Aorta (tissue), 5 donors: ENCODE measurements around the gene KIF26A. TPM values are rescaled to one million over a fixed set of nuclear protein-coding genes. Genes with fewer than 3 reads are reported as not detected.

ENCODE experiments used
- ATAC-seq: fragments of 200-7000 bp; cut with Tn5 transposase; one replicate; pipeline ENCODE4 v1.9.1; 2022; ENCODE audit warnings: moderate library complexity; ENCODE audit not compliant: low FRiP score
- DNase-seq, 2 donors: peaks; one replicate each; pipeline ENCODE4 v3.0.0-alpha.2; 2020
- H3K27ac ChIP-seq, 2 donors: one replicate each; pipeline ENCODE4 v1.5.1; 2013; ENCODE audit warnings: low read length in 2 of 2, mild to moderate bottlenecking in 2 of 2, moderate library complexity in 2 of 2, control low read depth in 1 of 2, inconsistent platforms in 1 of 2, low read depth in 1 of 2
- H3K27me3 ChIP-seq, 2 donors: one replicate each; pipeline ENCODE4 v1.6.1; 2013; ENCODE audit warnings: control low read depth in 1 of 2, low read length in 1 of 2, mild to moderate bottlenecking in 1 of 2, moderate library complexity in 1 of 2; ENCODE audit not compliant: insufficient read depth in 2 of 2, control insufficient read depth in 1 of 2
- H3K36me3 ChIP-seq, 2 donors: one replicate each; pipeline ENCODE4 v1.6.1; 2013; ENCODE audit warnings: control low read depth in 1 of 2, low read length in 1 of 2, mild to moderate bottlenecking in 1 of 2; ENCODE audit not compliant: insufficient read depth in 2 of 2, control insufficient read depth in 1 of 2
- H3K4me1 ChIP-seq, 2 donors: one replicate each; pipeline ENCODE4 v1.6.1; 2013; ENCODE audit warnings: low read length in 2 of 2, control low read depth in 1 of 2, mild to moderate bottlenecking in 1 of 2, moderate library complexity in 1 of 2; ENCODE audit not compliant: insufficient read depth in 2 of 2, control insufficient read depth in 1 of 2
- H3K4me3 ChIP-seq, 2 donors: one replicate each; pipeline ENCODE4 v1.5.1; 2013; ENCODE audit warnings: low read length in 2 of 2, control low read depth in 1 of 2, mild to moderate bottlenecking in 1 of 2
- H3K9me3 ChIP-seq: one replicate; pipeline ENCODE4 v1.6.1; 2013; ENCODE audit warnings: mild to moderate bottlenecking, low read length; ENCODE audit not compliant: control insufficient read depth
- WGBS, 2 donors: extraction: QIAGEN DNeasy Blood & Tissue Kit; methylation state at CpG; one replicate each; pipeline ENCODE4 v1.1.7; 2013; 5-methylcytosine and 5-hydroxymethylcytosine counted together
- intact Hi-C, 2 donors: fragments of 100-400 bp; cut with DNase I; formaldehyde crosslinking; loops; one replicate each; pipeline versions ENCODE4 v1.14.2 to v1.15.0; 2022
- polyA plus RNA-seq, 2 donors: library from polyadenylated mRNA; stranded (reverse); fragments of 200-250 nt; gene quantifications; one replicate each; pipeline ENCODE4 v1.2.3, GENCODE V29; 2013
- total RNA-seq, 2 donors: library from RNA; stranded (reverse); fragmentation: NEBNext Ultra II Directional; extraction: Animal tissue kit (Norgen Biotek cat#: 25700); gene quantifications; one replicate each; pipeline ENCODE4 v1.2.1, GENCODE V29; 2021
- donor health status: healthy with polysubstance abuse.
- donor health status: Bipolar disorder and iron deficiency.
- donor health status: DM: no; HTN: no; CAD: no.
- donor health status: DM: no; HTN: no; CAD: no.
- donor health status: DM: yes; HTN: yes; CAD: no.

KIF26A gene
- total and polyA plus RNA-seq, 4 donors: 0.13 to 8.3 (median 3.2) TPM

DNA sequence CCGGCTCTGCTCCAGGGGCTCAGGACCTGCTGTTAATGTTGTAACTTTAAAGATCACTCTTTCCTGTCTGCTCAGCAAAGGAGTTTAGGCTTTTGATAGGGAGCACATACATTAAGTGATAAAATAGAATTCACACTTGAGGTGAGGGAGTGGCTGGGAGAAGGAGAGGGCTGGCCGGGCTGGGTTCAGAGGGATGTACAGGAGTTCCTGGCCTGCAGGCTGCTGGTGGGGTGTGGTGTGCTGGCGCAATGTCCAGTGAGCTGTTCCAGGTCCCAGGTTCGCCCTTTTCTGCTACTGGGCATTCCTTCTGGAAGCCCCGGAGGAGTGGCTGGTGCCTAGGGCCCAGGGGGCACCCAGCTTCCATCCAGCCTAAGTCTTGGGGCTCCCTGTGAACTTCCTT is 17.8 kb downstream of the KIF26A start:
- no peak for ATAC-seq

DNA sequence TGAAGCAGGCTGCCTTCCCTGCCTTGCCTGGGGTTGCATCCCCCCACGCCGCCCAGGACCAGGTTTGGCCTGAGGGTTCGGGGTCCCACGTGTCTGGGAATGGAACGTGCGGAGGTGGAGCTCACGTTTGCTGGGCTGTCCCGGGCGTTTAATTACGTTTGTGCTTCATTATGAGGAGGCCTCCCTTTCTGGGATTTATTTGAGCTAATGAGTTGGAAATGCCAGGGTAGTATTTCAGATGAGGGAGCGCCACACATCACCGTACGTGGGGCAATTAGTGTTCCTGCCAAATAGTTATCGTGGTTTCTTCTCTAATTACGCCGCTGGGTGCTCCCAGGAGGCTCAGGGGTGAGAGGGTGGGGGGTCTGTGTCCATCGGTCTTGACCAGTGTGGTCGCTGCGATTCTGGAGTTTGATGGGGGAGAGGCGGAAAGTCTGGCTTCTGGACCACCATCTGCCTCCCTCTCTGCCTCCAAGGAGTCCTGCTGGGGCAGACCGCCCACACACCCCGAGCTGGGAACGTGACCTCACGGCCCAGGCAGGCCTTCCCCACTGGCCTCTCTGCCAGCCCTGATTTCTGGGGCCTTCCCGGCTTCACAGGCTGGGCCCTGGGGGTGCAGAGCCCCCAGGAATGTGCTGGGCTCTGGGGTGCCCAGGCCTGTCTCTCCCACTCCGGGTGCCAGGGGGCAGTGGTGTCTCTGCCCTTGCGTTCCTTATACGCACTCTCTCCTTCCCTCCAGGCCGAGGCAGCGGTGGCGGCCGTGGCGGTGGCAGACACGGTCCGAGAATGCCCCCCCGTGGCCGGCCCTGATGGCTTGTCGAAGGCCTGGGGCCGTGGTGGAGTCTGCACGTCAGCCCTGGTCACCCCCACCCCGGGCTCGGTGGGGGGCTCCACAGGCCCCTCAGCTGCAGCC is 18.9 kb downstream of the KIF26A start:
- Histone ChIP-seq H3K9me3 (no peaks in the 10 kb centered on the region), H3K27ac (no peak overlapping the region), H3K4me1 (no peaks in the 10 kb centered on the region), H3K27me3 (no peaks in the 10 kb centered on the region), H3K36me3 (no peaks in the 10 kb centered on the region), H3K4me3 (no peak overlapping the region)
- ATAC-seq (no peak), DNase-seq (no peak)
- intact Hi-C loops: no loop called here
- 83 to 85% methylated on average over 35 to 42 of the region's 42 CpGs for WGBS, 2 donors

More for the DNA sequence above, 17.8 kb downstream of the KIF26A start:
- Histone ChIP-seq H3K9me3 (no peaks in the 10 kb centered on the region), H3K4me3 (no peak overlapping the region), H3K36me3 (no peaks in the 10 kb centered on the region), H3K27me3 (no peaks in the 10 kb centered on the region), H3K27ac (no peak overlapping the region), H3K4me1 (no peaks in the 10 kb centered on the region)
- intact Hi-C loops: no loop called here
- 94% methylated on average over 5 of the region's 5 CpGs for WGBS, 2 donors
- no peak for DNase-seq

- WGBS, 2 donors: 74 to 81% methylated on average over 51 of the region's 51 CpGs
- DNase-seq: no peak
- ATAC-seq: no peak
These were observed 20.7 kb downstream of the KIF26A start for GRCh38 chr14:104158827-104159798.

GRCh38 chr14:104159990-104160389 is 21.6 kb downstream of the KIF26A start:
- no peaks in the 10 kb centered on the region for H3K9me3 ChIP-seq
- no peak overlapping the region for H3K4me3 ChIP-seq
- 92% methylated on average over 9 of the region's 9 CpGs for WGBS, 2 donors
- no peaks in the 10 kb centered on the region for H3K36me3 ChIP-seq
- no peak overlapping the region for H3K27ac ChIP-seq
- no peaks in the 10 kb centered on the region for H3K27me3 ChIP-seq
- intact Hi-C loops: no loop called here
- no peak for DNase-seq
- H3K4me1 ChIP-seq: no peaks in the 10 kb centered on the region
- ATAC-seq: no peak

More at GRCh38 chr14:104158827-104159798, 20.7 kb downstream of the KIF26A start:
- no peaks in the 10 kb centered on the region for H3K36me3 ChIP-seq
- no peaks in the 10 kb centered on the region for H3K27me3 ChIP-seq
- H3K4me3 ChIP-seq: no peak overlapping the region
- no peaks in the 10 kb centered on the region for H3K9me3 ChIP-seq
- no peak overlapping the region for H3K27ac ChIP-seq
- H3K4me1 ChIP-seq: no peaks in the 10 kb centered on the region
- intact Hi-C loops: no loop called here

DNA sequence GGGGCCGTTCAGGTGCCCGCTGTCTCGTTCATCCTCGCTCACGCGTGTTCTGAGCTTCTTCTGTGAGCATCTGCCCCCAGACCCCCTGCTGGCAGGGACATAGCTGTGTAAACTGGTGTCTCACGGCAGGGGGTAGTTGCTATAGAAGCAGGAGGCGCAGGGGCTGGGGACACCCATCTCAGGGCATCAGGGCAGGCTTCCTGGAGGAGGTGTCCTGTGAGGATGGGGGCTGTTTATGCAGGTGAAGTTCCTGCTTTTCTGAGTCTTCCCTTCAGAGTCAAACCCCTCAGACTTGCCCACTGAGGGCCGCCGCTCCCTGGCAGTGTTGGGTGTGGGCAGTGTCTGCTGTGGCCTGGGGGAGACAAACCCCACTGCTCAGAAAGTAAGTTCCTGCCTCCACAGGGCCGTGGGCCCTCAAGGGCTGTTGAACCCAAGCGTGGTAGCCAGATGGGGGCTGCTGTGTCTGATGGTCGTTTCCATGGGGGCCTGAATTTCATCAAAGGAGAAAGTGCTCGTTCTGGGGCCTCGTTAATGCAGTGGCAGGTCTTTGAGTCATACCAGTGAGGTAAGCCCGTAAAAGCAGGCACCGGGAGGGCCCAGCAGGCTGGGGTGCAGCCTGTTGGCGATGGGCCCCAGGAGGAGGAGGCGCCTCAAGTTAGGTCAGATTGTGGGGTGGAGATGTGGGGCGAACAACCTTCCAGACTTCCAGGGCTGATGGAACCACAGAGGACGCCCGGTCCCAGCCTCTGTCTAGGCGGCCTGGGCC is 23.4 kb downstream of the KIF26A start:
- DNase-seq: no peak
- no peak overlapping the region for H3K27ac ChIP-seq
- H3K4me1 ChIP-seq: no peaks in the 10 kb centered on the region
- H3K4me3 ChIP-seq: no peak overlapping the region
- H3K36me3 ChIP-seq: no peaks in the 10 kb centered on the region
- 86 to 88% methylated on average over 23 of the region's 23 CpGs for WGBS, 2 donors
- no peaks in the 10 kb centered on the region for H3K27me3 ChIP-seq
- no peak for ATAC-seq
- H3K9me3 ChIP-seq: no peaks in the 10 kb centered on the region
- intact Hi-C loops: no loop called here

DNA sequence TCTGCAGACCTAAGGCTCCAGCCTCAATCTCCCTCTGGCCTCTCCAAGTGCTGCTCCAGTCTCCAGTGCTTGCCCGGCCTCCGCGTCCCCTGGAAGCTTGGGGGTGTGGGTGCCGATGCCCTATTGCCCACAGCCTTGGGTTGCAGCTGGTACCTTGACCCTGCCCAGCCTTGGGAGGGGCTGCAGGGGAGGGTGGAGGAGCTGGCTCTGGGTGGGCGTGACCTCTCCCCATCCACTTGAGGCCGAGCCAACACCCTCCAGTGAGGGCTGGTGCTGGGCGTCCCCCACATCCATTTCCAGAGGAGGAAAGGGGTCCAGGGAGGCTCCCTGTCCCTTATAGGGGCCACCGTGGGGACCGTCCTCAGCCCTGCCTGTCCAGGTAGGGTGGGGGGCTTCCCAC is 24.1 kb downstream of the KIF26A start:
- no peaks in the 10 kb centered on the region for H3K36me3 ChIP-seq
- H3K4me3 ChIP-seq: no peak overlapping the region
- no peaks in the 10 kb centered on the region for H3K9me3 ChIP-seq
- H3K27me3 ChIP-seq: no peaks in the 10 kb centered on the region
- 86 to 95% methylated on average over 8 to 9 of the region's 9 CpGs for WGBS, 2 donors
- H3K4me1 ChIP-seq: no peaks in the 10 kb centered on the region
- no peak overlapping the region for H3K27ac ChIP-seq
- intact Hi-C loops: no loop called here
- DNase-seq: no peak
- no peak for ATAC-seq

DNA sequence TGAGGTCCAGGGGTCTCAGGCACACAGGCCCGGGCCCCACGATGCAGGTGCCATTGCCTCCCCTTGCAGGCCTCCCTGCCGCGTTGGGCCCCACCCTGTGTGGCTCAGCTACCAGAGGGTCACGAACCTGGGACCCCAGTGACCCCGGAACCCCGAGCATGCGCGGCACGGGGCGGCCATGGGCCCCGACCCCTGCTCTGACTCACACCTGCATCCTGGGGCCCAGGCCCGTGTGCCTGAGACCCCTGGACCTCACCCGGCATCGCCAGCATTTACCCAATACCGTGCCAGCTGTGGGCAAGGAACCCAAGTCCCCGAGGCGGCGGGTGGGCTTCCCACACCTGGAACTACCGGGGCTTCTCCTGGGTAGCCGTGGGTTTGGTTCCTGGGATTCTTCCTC is 25.2 kb downstream of the KIF26A start:
- intact Hi-C loops: no loop called here

GRCh38 chr14:104164041-104164440 is 25.7 kb downstream of the KIF26A start:
- H3K9me3 ChIP-seq: no peaks in the 10 kb centered on the region
- intact Hi-C loops: no loop called here
- WGBS, 2 donors: 79 to 81% methylated on average over 22 to 23 of the region's 23 CpGs
- ATAC-seq (no peak), DNase-seq (no peak)
- H3K27ac ChIP-seq: no peak overlapping the region
- no peaks in the 10 kb centered on the region for H3K27me3 ChIP-seq
- no peaks in the 10 kb centered on the region for H3K36me3 ChIP-seq
- no peak overlapping the region for H3K4me3 ChIP-seq
- H3K4me1 ChIP-seq: no peaks in the 10 kb centered on the region

More for the DNA sequence above, 25.2 kb downstream of the KIF26A start:
- Histone ChIP-seq H3K27ac (no peak overlapping the region), H3K36me3 (no peaks in the 10 kb centered on the region), H3K27me3 (no peaks in the 10 kb centered on the region), H3K4me1 (no peaks in the 10 kb centered on the region), H3K4me3 (no peak overlapping the region), H3K9me3 (no peaks in the 10 kb centered on the region)
- DNase-seq (no peak), ATAC-seq (no peak)
- 79 to 85% methylated on average over 21 of the region's 21 CpGs for WGBS, 2 donors
